Peyer's patch (tissue), 4 donors: ENCODE measurements around the gene CDCA4. TPM values are rescaled to one million over a fixed set of nuclear protein-coding genes. Genes with fewer than 3 reads are reported as not detected.
A peak's percentile ranks its signal among the peaks of the same experiment; 100 is the strongest.
"Not testable (repeated sequence)": the region's sequence is repeated elsewhere in the genome, so short reads cannot be mapped to it uniquely, and the experiment has no call there.

Source experiments
- DNase-seq, 3 donors: peaks; one replicate each; pipeline ENCODE4 v3.0.0-alpha.2; 2017 to 2019
- H3K27ac ChIP-seq, 4 donors: fragments of 200-600 bp; sonication (generic); one replicate each; pipeline ENCODE4 v1.5.1; 2016 to 2019
- H3K27me3 ChIP-seq, 2 donors: fragments of 200-600 bp; sonication (generic); one replicate each; pipeline ENCODE4 v1.5.1; 2019
- H3K36me3 ChIP-seq, 3 donors: fragments of 200-600 bp; sonication (generic); one replicate each; pipeline ENCODE4 v1.5.1; 2016 to 2019
- H3K4me1 ChIP-seq, 4 donors: fragments of 200-600 bp; sonication (generic); one replicate each; pipeline ENCODE4 v1.5.1; 2016 to 2019
- H3K4me3 ChIP-seq, 4 donors: fragments of 200-600 bp; sonication (generic); 1 replicate in 3 of 4; 2 replicates in 1 of 4; pipeline ENCODE4 v1.5.1; 2016 to 2019; ENCODE audit warnings: mild to moderate bottlenecking in 1 of 4
- H3K9me3 ChIP-seq, 4 donors: fragments of 200-600 bp; sonication (generic); one replicate each; pipeline ENCODE4 v1.5.1; 2016 to 2019; ENCODE audit warnings: mild to moderate bottlenecking in 1 of 4
- CTCF ChIP-seq, 6 experiments: fragments of 450-650 bp in 4 of 6; fragments of 200-600 bp in 2 of 6; sonication (generic) in 1 of 6; IDR thresholded peaks; one replicate each; pipeline ENCODE4 v1.5.1; 2017 to 2019; ENCODE audit warnings: antibody characterized with exemption in 6 of 6, mild to moderate bottlenecking in 3 of 6, moderate library complexity in 1 of 6
- POLR2A ChIP-seq, 2 donors: fragments of 450-650 bp; IDR thresholded peaks; one replicate each; pipeline ENCODE4 v1.5.1; 2017; ENCODE audit warnings: antibody characterized with exemption in 2 of 2, mild to moderate bottlenecking in 2 of 2, moderate library complexity in 2 of 2
- total RNA-seq, 4 donors: library from RNA; depleted of rRNA; stranded (reverse); fragments of >200 nt; gene quantifications; one replicate each; pipeline ENCODE4 v1.1.0, GENCODE V29; 2016

Gene CDCA4
- total RNA-seq, 4 donors from 2014 or later = 3.7 to 9.1 (median 6.6) TPM

GRCh38 chr14:105045710-105046326 is 24.9 kb upstream of the CDCA4 start:
- Histone ChIP-seq H3K9me3 (no peaks in the 10 kb centered on the region), H3K27ac (no peak overlapping the region), H3K4me3 (peak overlapping the region in 1 of 4 donors; percentile 17), H3K4me1 (peaks cover 0 to 3% (median 0%) of the 10 kb centered on the region in 4 donors), H3K36me3 (no peaks in the 10 kb centered on the region), H3K27me3 (no peaks in the 10 kb centered on the region)
- peak; percentile 92 to 97 (median 94) for DNase-seq
- TF ChIP-seq POLR2A (IDR thresholded peaks at IDR 0.05) = no peak
- peak; percentile 100 for TF ChIP-seq CTCF (IDR thresholded peaks at IDR 0.05)

- Histone ChIP-seq H3K27me3 (no peaks in the 10 kb centered on the region), H3K9me3 (no peaks in the 10 kb centered on the region), H3K4me3 (no peak overlapping the region), H3K36me3 (no peaks in the 10 kb centered on the region), H3K4me1 (peaks cover 0 to 3% (median 0%) of the 10 kb centered on the region in 4 donors), H3K27ac (no peak overlapping the region)
- no peak for DNase-seq
- no peak for TF ChIP-seq CTCF (IDR thresholded peaks at IDR 0.05)
- no peak for TF ChIP-seq POLR2A (IDR thresholded peaks at IDR 0.05)
Measured at GRCh38 chr14:105043641-105044040, 22.8 kb upstream of the CDCA4 start.

- peaks cover 0 to 3% (median 0%) of the 10 kb centered on the region in 4 donors for H3K4me1 ChIP-seq
Measured at GRCh38 chr14:105042813-105043212, 21.9 kb upstream of the CDCA4 start.

GRCh38 chr14:105041841-105042765 is 21.2 kb upstream of the CDCA4 start:
- H3K27ac ChIP-seq = no peak overlapping the region
- peaks cover 0 to 3% (median 0%) of the 10 kb centered on the region in 4 donors for H3K4me1 ChIP-seq
- no peaks in the 10 kb centered on the region for H3K9me3 ChIP-seq
- H3K4me3 ChIP-seq = no peak overlapping the region
- no peaks in the 10 kb centered on the region for H3K27me3 ChIP-seq
- H3K36me3 ChIP-seq = no peaks in the 10 kb centered on the region
- TF ChIP-seq POLR2A (IDR thresholded peaks at IDR 0.05) = no peak
- no peak for DNase-seq

More at GRCh38 chr14:105042813-105043212, 21.9 kb upstream of the CDCA4 start:
- Histone ChIP-seq H3K4me3 (no peak overlapping the region), H3K9me3 (no peaks in the 10 kb centered on the region), H3K27ac (no peak overlapping the region), H3K36me3 (no peaks in the 10 kb centered on the region), H3K27me3 (no peaks in the 10 kb centered on the region)
- DNase-seq = no peak
- TF ChIP-seq CTCF (IDR thresholded peaks at IDR 0.05) = no peak
- no peak for TF ChIP-seq POLR2A (IDR thresholded peaks at IDR 0.05)

GRCh38 chr14:105039458-105040205 is 18.7 kb upstream of the CDCA4 start:
- H3K4me1 ChIP-seq = no peaks in the 10 kb centered on the region
- no peak for DNase-seq

GRCh38 chr14:105035616-105036015 is 14.7 kb upstream of the CDCA4 start:
- not testable (repeated sequence) for H3K36me3 ChIP-seq, H3K9me3 ChIP-seq, H3K4me1 ChIP-seq, H3K27ac ChIP-seq, H3K27me3 ChIP-seq, H3K4me3 ChIP-seq, DNase-seq

More at GRCh38 chr14:105039458-105040205, 18.7 kb upstream of the CDCA4 start:
- Histone ChIP-seq H3K36me3 (no peaks in the 10 kb centered on the region), H3K9me3 (no peaks in the 10 kb centered on the region), H3K27me3 (no peaks in the 10 kb centered on the region), H3K27ac (no peak overlapping the region), H3K4me3 (no peak overlapping the region)
- TF ChIP-seq POLR2A (IDR thresholded peaks at IDR 0.05) (no peak), CTCF (IDR thresholded peaks at IDR 0.05) (no peak)
